Posterior cingulate gyrus (tissue), 11 donors: ENCODE measurements around the gene CAPG.

ENCODE experiments used
- DNase-seq, 10 donors: peaks; one replicate each; pipeline versions ENCODE4 v3.0.0 to v3.0.0-alpha.2; 2020 to 2021; ENCODE audit warnings: mixed read lengths in 3 of 10
- intact Hi-C: fragments of 100-400 bp; cut with DNase I; formaldehyde crosslinking; loops from one replicate; pipeline ENCODE4 v1.15.1; 2023

The CAPG gene, protein sequence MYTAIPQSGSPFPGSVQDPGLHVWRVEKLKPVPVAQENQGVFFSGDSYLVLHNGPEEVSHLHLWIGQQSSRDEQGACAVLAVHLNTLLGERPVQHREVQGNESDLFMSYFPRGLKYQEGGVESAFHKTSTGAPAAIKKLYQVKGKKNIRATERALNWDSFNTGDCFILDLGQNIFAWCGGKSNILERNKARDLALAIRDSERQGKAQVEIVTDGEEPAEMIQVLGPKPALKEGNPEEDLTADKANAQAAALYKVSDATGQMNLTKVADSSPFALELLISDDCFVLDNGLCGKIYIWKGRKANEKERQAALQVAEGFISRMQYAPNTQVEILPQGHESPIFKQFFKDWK

DNA sequence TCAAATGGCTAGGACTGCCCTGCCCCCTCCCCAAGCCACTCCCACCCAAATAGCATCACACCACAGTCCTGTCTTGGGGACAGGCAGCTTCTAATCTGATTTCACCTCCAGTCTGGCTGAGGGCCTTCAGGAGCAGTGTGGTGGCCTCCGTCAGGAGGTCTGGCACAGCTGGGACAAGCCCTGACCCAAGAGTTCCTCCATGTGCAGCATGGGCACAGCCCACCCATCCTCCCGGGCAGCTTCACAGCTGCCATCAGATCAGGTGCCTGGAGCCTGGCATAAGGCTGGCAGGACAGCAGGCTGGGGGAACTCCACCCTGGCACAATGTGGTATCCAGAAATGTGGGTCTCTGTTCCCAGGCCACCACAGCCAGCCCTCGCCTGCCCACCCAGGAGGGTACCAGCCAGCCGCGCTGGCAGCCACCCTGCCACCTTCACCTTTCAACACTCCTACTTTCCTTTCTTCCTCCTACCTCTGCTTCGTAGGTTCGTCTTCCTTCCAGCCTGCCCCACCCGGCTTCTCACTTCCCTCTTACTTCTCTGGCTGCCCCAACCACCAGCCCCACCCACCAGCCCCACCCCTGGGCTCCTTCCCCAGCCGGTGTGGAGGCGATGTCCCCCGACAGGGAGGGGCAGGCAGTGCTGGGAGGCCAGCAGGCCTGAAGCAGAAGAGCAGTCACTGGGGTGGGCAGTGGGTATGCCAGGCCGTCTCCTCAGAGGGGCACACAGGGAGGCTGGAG, at the start of gene CAPG:
Gene CAPG (minus strand): TSS at position 522 of the 739 bp plus-strand sequence. CDS start 8,221 bp downstream, outside the sequence.
- no peak for DNase-seq
- intact Hi-C loops = no loop called here

DNA sequence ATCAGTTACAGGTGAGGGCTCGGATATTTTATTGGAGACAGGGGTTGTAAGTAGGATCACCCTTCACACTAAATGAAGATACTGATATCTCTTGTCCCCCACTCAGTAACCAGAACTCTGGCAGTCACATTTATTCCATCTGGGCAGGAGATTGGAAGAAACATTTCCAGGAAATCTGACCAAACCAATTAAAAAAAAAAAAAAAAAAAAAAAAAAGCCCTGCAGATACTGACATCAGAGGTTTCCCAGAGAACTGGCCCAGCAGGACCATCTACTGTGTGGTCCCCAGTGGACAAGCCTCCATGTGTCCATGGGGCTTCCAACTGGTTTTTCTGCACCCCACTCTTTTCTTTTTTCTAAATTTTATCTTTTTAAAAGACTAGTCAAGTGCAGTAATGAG, 49.6 kb upstream of the CAPG start:
- DNase-seq = peak in 1 of 10 donors; percentile 22
- intact Hi-C loops = no loop called here

DNA sequence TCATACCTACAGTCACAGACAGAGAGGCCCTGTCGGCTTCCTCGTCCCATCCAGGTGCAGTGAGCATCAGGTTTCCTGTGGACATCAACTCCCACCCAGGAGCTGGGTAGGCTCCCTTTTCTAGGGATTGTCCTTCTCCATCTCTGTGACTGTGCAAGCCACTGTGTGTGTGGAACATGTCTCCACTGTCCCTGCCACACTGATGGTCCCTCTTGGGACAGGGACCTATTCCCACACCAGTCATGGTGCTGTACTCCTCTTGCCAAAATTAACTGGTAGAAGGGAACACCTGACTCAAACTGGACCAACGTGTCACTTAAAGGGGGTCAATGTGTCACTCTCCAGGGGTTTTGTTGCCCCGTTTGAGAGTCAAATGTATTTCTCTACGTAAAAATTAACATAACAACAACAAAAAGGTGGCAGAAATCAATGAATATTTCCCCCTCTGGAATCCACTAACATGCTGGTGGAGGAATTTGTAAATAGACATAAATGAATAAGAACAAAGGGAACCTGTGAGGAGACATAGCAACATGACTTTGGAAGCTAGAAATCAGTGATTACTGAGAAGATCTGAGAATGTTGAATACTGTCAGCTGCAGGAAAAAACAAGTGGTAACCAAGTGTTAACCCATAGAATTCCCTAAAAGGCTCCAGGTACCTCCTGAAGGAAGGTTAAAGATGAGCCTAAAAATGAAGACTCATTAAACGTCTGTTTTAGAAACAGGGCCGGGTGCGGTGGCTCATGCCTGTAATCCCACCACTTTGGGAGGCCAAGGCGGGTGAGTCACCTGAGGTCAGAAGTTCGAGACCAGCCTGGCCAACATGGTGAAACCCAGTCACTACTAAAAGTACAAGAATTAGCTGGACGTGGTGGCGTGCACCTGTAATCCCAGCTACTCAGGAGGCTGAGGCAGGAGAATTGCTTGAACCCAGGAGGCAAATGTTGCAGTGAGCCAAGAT, 48.7 kb upstream of the CAPG start:
- intact Hi-C loops = no loop called here
- DNase-seq = peak in 2 of 10 donors; percentile 22 to 32

DNA sequence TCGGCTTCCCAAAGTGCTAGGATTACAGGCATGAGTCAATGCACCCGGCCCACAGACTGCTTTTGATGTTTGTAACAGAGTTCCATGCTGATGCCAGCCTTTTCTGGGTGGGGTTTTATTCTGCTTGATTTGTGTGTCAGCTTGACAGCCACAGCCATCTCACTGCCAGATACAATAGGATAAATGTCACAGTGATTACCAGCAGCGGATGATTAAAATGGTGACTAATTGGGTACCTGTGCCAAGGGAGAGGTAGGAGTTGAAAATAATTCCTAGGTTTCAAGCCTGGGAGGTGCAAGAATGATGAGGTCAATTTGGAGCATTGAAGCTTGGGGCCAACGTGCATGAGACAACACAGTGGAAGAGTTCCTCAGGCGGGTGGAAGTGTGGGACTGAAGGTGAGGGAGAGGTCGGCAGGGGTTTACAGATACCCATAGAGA, 47.7 kb upstream of the CAPG start:
- intact Hi-C loops = no loop called here
- peak in 2 of 10 donors; percentile 18 to 20 for DNase-seq

DNA sequence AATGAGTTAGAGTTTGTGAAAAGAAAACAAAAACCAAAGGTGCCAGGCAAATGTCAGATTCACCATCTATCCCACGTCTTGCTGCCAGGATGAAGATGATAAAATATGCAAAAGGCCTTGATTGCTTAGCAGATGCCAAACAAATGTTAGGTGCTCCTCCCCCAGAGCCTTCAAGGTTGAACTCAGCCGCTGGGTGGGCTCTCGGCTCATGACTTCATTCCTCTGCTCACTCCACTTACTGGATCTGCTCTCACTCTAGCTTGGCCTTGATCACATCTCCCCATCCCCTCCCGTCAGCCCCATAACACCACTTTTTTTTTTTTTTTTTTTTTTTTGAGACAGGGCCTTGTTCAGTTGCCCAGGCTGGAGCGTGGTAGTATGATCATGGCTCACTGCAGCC, 46.9 kb upstream of the CAPG start:
- peak in 1 of 10 donors; percentile 32 for DNase-seq
- intact Hi-C loops = no loop called here

DNA sequence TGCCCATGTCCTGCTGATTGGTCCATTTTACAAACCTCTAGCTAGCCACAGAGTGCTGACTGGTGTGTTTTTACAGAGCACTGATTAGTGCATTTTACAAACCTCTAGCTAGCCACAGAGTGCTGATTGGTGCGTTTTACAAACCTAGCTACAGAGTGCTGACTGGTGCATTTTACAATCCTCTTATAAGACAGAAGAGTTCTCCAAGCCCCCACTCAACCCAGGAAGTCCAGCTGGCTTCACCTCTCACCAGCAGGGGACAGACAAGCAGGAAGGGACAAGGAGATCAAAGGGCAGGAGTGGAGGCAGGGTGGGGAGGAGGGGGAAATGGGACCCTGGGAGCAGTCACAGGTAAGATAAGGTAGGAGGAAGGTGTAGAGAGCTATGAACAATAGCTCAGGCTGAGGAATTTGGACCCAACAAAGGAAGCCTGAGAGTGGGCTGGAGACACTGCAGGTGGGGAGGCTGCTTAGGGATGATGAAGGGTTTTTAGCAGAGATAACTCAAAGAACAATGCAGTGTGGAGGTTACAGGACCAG, 45.5 kb upstream of the CAPG start:
- no peak for DNase-seq

DNA sequence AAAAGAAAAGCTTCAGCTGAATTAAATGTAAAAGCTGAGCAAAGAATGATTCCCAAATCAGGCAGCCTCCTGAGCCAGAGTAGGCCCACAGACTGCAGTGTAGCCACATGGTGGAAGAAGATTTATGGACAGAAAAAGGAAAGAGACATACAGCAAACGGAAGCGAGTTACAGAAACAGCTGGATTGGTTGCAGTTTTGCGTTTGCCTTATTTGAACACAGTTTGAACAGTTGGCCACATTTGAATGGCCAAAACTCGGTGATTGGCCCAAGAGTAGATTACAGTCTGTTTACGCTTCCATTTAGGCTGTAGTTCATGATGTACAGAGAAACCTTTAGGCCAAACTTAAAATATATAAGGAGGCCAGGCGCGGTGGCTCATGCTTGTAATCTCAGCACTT, 43.4 kb upstream of the CAPG start:
- intact Hi-C loops = no loop called here
- DNase-seq = no peak

More for the DNA sequence above, 45.5 kb upstream of the CAPG start:
- intact Hi-C loops = no loop called here

DNA sequence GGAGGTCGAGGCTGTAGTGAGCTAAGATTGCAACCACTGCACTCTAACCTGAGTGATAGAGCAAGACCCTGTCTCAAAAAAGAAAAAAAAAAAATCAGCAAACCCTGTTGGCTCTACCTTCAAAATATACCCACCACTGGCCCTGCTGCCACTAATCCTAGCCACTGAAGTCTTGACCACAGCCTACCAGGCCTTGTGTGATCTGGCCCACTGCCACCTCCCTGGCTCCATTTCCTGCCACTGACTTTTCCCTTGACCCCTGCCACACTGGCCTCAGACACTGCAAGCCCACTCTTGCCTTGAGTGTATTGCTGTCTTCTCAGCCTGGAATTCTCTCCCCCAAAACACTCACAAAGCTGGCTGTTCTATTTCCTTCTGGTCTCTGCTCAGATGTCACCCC, 42.1 kb upstream of the CAPG start:
- intact Hi-C loops = no loop called here
- DNase-seq = peak in 1 of 10 donors; percentile 42

DNA sequence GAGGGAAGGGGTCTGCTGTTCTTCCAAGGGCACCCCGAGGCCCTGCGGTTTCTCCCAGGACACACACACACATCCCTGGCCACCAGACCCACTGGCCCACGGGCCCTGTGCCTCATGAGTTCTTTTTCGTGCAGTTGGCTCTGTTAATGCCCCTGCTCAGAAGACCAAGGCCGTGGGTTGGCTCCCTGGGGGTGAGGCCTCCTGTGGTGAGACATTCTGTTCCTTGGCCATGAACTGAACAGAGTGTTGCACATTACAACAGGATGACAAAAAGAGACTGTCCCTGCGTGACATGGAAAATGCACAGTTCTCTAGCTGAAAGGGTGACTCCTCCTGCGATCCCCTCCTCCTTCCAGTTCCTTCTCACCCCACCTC, 39.0 kb upstream of the CAPG start:
- DNase-seq = peak in 3 of 10 donors; percentile 37 to 61 (median 44)
- intact Hi-C loops = no loop called here

DNA sequence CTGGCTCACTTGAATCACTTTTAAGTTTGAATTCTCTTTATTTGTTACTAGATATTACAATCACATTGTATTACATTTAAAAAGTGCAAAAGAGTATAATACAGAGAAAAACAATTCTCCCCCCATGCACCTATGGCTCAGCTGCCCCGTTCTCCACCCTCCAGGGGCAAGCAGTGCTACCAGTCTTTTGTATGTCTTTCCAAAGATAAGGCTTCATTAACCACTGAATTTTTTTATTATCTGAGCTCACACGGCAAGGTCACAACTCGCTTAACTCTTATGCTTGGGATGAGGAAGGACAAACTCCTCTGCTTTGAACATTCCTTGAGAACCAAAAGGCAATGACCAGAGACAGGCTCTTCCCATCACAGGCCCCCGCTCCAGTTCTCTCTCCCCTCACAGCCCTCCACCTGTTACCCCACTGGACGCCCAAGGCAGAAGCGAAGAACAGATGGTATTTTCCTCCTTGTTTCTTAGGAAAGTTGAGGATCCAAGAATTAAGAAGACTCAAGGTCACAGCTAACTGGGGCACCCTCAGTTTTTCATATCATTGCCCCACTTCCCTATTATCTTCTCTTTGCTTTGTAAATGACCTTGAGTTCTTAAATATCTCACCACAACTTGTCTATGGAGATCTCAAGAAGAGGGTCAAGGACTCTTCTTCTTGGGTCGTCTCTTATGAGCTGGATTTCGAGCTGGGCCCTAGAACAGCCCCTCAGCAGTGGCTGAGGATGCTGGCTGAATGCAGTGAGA, 38.5 kb upstream of the CAPG start:
- intact Hi-C loops = no loop called here
- DNase-seq = peak in 1 of 10 donors; percentile 14

DNA sequence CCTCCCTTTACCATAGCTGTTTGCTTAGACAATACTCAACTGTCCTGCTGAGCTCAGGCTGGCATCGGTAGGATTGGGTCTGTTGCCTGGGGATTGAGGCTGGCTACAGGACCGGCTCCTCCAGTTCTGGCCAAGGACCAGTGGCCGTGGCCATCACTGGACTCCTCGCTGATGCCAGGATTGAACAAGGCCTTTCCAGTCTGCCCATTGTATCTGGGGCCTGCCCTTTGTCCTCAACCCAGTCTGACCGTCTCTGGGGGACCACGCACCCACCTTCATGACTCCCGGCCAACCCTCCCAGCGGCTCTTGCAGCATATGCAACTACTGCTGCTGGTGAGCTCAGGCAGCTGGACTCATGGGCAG, 37.0 kb upstream of the CAPG start:
- intact Hi-C loops = no loop called here
- DNase-seq = peak in 4 of 10 donors; percentile 36 to 88 (median 70)

DNA sequence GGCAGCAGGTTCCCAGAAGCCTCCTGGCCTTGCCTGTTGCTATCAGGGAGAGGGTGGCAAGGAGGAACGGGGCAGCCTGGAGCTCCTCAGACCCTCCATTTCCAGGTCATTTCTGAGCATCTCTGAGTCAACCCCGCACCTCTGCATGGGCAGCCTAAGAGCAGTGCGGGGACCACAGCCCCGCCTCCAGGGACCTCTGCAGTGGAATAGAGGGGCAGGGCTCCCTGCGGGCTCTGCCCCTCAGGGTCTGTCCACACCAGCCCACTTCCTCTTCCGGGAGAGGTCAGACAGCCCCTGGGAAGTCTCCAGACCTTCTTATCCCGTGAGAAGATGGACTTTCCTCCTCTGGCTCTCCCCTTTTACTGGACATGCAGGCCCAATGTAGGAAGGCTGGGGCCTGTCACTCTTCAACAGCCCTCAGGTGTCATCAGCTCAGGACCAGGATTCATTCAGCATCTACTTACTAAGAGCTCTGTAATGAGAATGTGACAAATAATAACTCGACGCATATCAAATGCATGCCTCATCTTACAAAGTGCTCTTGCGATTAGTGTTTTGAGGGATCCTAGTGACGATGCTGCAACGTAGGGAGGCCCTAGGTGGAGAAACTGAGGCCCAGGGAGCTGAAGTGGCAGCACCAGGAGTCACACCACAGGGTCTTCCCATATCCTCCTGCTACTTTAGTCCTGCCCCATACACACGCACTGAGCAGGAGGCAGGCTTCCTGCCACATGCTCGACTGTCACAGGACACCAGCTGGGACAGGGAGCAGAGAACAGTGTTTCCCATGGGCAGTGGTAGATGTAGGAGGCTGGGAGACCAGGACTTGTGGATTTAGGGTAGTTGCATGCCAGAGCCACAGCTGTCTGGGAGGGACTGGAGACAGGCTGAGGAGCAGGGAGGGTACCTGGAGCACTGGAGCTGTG, 36.4 kb upstream of the CAPG start:
- DNase-seq = peak in 2 of 10 donors; percentile 22 to 38
- intact Hi-C loops = no loop called here

DNA sequence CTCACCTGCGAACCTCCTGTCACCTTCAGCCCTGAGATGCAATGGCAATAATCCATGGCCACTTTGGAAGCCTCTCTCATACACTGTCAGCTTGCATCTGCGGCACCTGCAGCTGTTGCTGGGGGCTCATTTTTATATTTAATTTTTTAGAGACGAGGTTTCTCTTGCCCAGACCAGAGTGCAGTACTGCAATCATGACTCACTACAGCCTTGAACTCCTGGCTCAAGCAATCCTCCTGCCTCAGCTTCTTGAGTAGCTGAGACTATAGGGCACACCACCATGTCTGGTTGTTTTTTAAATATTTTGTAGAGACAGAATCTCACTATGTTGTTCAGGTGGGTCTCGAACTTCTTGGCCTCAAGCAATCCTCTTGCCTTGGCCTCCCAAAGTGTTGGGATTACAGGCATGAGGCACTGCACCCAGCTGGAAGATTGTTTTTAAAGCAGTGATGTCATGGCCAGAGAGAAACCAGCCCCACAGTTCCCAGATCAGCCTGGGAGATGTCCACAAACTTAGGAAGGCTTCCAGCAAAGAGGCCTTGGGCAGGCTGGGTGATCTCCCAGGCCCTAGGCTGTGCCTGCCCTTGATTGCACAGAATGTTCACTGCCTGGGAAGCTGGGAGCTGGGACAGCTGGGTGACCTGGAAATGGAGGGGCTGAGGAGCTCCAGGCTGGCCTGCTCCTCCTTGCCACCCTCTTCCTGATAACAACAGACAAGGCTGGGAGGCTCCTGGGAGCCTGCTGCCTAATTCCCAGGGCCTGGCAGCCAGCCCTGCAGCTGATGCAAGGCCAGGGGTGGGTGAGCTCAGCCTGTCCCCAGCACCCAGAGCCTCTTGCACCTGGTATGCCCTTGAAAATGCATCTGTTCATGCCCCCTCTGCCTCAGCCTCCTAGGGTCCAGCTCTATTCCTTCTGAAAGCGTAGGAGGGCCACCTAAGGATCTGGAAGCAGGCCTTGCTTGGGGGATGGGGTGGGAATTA, 35.4 kb upstream of the CAPG start:
- intact Hi-C loops = no loop called here
- DNase-seq = peak in 5 of 10 donors; percentile 36 to 91 (median 68)

DNA sequence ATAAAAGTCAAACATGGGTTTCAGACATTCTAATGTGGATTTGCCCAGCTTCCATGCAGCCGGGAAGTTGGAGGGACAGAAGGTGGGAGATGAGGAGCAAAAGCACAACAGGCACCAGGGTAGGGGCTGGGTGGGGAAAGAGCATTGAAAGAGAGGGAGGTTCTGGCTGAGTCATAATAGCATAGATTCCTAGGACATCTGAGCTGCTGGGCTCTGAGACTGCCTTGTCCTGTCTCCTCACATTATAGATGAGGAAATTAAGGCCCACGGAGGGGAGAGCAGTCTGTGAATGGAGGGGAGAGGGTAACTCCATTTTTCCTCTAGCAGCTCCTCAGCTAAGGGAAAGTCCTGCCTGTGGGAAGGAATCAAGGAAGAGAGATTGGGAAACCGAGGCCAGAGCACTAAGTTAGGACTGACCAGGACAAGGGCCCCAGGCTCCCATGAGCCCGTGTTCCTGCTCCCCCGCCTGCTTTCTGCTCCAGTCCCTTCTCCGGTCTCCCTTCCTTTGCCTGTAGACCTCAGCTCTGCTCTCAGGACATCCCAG, 34.5 kb upstream of the CAPG start:
- intact Hi-C loops = no loop called here
- DNase-seq = no peak

DNA sequence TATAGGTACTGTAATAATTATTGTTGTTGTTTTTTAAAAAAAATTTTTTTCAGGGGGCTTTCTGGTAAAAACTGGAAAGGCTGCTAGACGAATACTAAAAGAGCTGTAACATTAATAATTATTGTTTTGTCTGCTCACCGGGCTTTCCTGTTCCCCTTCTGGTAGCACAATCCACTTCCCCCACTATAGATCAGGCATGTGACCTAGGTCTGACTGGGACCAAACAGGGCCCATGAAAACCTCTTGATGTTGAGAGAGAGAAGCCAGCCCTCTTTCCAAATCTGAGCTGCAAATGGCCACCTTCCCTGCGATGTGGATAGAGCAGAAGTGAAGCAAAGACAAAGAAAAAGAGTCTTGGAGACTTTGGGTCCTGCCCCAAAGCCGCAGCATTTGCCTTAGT, 31.7 kb upstream of the CAPG start:
- intact Hi-C loops = no loop called here
- DNase-seq = peak in 1 of 10 donors; percentile 2

DNA sequence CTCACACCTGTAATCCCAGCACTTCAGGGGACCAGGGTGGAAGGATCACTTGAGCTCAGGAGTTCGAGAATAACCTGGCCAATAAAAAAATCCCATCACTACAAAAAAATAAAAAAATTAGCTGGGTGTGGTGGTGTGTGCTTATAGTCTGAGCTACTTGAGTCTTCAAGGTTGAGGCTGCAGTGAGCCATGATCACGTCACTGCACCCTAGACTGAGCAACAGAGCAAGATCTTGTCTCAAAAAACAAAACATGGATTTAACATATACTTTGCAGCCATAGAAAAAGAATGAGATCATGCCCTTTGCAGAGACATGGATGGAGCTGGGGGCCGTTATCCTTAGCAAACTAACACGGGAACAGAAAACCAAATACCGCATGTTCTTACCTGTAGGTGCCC, 30.6 kb upstream of the CAPG start:
- DNase-seq = no peak
- intact Hi-C loops = no loop called here

DNA sequence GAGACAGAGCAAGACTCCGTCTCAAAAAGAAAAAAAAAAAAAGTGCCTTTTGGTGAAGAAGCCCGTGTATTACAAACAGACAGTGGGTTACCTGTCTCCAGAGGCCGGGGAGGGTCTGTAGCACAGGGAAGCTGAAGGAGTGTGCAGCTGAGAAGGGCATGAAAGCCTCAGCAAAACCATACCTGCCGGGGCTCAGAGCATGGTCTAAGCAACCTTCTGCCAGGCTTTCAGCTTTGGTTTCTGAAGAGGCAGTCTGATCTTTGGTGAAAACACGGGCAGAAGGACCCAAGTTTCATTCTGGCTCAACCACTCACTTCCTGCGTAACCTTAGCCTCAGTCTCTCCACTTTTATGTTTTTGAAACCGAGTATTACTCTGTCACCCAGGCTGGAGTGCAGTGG, 29.8 kb upstream of the CAPG start:
- intact Hi-C loops = no loop called here
- DNase-seq = no peak
